Astrocyte (in vitro differentiated cells and primary cell): Measurements from ENCODE around the gene C18orf54.

ENCODE experiments used
- CTCF ChIP-seq: IDR thresholded peaks from 2 replicates; pipeline ENCODE4 v1.5.1; 2011; ENCODE audit warnings: low read depth, mild to moderate bottlenecking, inconsistent platforms, low read length, moderate library complexity; ENCODE audit not compliant: insufficient read depth
- EZH2 ChIP-seq: IDR thresholded peaks from 2 replicates; pipeline ENCODE4 v1.6.1; 2012; ENCODE audit warnings: mild to moderate bottlenecking, low read length, inconsistent platforms; ENCODE audit not compliant: insufficient read depth

GRCh38 chr18:54423831-54424230, 66.1 kb downstream of the C18orf54 start:
- no peak for TF ChIP-seq CTCF
- no peak for TF ChIP-seq EZH2
